IPS-NIHi7 (cell line): ENCODE data around the gene ATG4A.

Experiments used
- DNase-seq: peaks from one replicate; pipeline ENCODE4 v3.0.0; 2012; ENCODE audit warnings: mixed read lengths; ENCODE audit errors: extremely low spot score

ATG4A gene

GRCh38 chrX:108091264-108091877 lies at the start of gene ATG4A, which contains the start of gene PSMD10:
TSS of gene ATG4A (plus strand) at chrX:108091778. CDS start at chrX:108091827, 49 bp downstream.
TSS of gene PSMD10 (minus strand) at chrX:108091542. CDS start at chrX:108091520, 22 bp downstream.
- peak; percentile 95 for DNase-seq

DNA sequence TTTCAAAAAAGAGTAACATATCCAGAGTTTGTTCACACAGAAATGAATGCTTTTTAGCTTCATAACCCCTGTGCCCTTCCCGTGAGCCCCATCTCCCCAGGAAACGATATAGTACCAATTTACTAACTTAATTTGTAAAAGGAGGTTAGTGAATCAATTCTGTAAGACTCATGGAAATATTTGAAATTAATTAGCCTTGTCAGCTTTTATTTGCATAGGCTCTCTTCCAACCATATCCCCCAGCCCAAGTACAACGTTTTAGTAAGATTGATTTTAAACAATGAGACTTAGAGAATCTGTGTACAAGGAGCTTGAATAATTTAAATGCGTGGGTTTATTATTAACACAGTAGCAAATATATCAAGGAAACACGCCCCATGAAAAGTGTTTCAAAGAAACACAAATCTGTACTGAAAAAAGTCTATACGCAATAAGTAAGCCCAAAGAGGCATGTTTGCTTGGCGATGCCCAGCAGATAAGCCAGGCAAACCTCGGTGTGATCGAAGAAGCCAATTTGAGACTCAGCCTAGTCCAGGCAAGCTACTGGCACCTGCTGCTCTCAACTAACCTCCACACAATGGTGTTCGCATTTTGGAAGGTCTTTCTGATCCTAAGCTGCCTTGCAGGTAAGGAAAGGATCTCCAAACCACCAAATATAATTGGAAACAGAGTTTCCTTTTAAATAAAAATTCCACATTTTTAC lies 46.9 kb upstream of the ATG4A start, which contains the start of gene VSIG1:
VSIG1 (plus strand) TSS at position 512 of the 703 bp plus-strand sequence; CDS start at position 578, 66 bp downstream.
- no peak for DNase-seq

DNA sequence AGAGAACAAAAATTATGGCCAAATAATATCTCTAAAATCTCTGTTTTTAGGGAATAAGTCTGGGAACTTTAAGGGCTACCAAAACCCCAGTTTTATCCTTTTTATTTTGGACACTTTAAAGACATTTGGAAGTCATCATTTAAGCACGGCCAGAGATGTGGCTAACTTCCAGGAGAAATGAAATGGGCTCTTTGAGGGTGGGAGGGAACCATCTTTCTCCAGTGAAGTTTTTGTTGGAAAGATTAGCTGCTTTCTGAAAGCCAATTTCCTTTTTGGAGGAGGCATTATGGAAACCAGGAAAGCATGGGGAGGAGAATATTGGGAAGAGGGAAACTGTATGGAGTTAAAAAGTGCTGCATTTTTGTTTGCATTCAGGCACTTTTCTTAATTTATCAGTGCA lies 41.9 kb upstream of the ATG4A start:
- no peak for DNase-seq

DNA sequence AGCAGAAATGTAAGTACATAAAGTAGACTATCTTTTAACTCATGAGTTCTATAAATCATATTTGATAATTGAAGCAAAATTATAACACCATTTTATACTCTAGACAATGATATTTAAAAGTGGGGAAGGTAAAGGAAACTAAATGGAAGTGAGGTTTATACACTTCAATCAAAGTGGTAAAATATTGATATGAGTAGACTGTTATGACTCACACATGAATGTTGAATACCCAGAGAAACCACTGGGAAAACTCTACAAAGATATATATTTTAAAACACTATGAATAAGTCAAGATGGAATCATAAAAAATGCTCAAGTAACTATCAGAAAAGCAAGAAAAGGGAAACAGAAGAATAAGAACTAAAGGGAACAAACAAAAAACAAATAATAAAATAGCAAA lies 38.4 kb upstream of the ATG4A start:
- no peak for DNase-seq

- DNase-seq, result no peak
Observed at GRCh38 chrX:108055546-108055945, 36.0 kb upstream of the ATG4A start.

DNA sequence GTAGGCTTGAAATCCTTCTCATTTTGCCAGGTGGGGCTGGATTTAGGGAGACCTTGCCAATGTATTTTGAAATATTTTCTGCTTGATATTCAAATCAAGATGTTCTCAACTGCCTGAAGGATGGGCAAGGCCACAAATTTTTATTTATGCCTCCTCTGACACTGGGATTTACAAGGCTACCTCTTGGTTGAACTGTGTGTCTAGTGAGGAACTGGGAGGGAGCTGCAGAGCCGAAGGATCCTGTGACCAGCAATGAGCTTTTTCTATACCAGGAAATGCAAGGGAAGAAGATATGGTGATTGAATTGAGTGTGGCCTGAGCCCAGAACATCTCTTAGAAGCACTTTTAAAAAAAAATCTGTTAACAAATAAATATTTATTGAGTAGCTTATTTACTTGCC lies 31.8 kb upstream of the ATG4A start:
- no peak for DNase-seq

DNA sequence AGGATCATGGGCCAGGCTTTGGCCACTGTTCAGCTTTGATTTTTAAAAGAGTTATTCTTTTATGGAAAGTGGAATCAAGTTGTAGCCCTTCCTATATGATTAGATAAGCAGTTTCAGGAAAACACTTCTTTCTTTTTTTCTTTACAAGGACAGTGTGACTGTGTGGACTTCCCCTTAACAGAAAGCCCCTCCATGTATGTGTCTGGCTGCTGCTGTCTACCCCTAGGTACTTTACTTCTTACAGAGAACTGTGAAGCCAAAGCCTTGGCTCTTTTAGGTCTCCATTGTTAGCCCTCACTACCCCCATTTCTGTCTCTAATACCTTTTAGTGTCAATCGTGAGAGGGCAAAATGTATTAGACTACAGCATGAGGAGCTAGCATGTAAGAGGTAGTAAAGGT lies 27.6 kb upstream of the ATG4A start:
- DNase-seq, result no peak

DNA sequence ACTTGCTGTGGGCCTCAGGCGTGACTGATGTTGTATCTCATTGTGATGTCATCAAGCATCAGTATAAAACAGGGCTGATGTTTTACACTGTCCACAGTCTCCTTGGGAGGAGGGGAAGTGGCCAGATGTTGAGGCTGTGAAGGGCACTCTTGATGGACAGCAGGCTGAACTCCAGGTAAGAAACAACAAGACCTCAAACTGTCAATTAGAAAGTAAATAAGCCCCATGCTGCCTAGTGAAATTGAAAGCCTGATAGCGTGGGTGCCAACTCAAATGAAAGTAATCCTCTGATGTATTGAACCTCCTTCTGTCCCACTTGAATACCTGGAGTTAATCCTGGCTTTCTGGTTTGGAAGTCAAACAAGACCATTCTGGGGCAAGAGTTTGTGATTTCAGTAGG lies 27.0 kb upstream of the ATG4A start:
- DNase-seq, result no peak

DNA sequence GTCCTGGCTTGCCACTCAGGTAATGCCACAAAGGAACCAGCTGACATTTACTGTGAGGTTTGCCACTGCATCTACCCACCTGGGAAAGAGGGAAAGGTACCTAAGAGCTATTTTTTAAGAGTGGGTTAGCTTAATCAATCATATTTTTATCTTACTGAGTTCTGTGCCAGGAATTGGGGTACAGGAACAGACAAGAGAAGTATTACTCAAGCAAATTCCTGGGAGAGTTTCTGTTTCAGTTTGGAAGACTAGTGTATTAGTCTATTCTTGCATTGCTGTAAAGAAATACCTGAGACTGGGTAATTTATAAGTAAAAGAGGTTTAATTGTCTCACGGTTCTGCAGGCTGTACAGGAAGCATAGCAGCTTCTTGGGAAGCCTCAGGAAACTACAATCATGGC lies 23.5 kb upstream of the ATG4A start:
- DNase-seq, result no peak

GRCh38 chrX:108070891-108071290 lies 20.7 kb upstream of the ATG4A start:
- DNase-seq, result no peak

DNA sequence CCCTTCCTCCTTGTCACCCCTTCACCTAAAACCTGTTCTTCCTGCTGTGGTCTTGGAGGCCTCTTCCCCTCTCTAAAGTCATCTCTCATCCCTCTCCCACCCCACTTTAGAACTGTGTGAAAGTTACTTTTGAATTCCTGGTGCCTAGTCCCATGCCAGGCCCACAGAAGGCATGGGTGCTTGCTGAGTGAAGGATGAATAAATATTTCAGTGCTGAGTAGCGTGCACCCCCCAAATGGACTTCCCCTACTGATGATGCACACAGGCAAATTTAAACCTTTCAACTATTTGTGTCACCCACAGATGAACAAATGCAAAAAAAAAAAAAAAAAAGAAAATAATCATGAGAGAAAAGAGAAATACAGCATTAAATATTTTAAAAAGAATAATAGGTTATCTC lies 20.0 kb upstream of the ATG4A start:
- DNase-seq, result no peak

GRCh38 chrX:108072746-108073145 lies 18.8 kb upstream of the ATG4A start:
- no peak for DNase-seq

GRCh38 chrX:108081110-108081509 lies 10.5 kb upstream of the ATG4A start:
- DNase-seq, result no peak

- no peak for DNase-seq
Observed at GRCh38 chrX:108087792-108088191, 3.8 kb upstream of the ATG4A start.

GRCh38 chrX:108088511-108088910 lies 3.1 kb upstream of the ATG4A start:
- no peak for DNase-seq

DNA sequence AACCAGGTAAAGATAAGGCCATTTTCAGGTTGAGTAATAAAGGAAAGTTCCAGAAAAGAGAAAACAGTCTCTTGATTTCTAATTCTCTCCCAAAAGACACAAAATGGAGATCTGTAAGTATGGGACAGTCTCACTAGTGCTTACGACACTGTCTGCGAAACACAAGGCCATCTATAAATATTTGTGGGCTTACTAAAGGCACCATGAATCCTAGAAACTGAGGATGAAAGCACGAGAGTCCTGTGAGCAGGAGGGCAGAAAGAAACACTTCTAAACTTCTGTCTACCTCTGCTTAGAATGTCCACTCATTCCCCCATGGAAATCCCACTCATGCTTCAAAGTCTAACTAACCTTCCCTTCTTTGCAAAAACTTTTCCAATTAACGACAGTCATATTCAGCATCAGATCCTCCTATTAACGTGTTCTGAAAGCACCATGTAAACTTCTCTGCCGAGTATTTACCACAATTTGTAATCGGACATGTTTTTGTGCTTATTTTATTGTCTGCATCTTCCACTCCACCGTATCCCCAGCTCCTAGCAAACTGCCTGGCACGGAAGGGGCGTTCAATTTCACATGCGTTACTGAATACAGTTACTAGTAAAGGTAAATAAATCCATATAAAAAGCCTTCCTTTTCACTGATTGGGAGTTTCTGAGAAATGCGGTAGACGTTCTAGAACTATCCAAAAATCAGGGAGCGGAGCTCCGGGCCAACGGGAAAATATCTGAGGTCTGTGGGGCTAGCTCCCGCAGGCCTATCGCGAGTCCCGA lies 901 bp upstream of the ATG4A start:
- DNase-seq, result no peak

DNA sequence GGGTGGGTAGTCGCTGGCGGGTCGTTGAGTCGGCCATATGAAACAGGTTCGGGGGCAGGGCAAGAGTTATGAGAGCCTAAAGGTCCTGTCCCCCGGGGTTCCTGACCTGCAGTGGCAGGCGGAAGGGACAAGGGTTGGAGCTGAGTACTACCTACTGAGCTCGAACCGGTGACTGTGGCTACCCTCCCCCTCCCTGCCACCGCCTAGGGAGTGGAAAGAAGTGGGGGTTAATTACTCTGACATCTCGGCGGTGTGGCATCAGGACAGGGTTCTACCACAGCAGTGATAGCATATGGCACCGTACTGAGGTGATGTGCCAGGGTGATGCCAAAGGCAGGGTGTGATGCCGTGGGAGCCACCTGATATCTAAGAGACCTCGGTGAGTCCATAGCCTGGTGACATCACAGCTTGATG lies 307 bp downstream of the ATG4A start:
- peak; percentile 21 for DNase-seq

DNA sequence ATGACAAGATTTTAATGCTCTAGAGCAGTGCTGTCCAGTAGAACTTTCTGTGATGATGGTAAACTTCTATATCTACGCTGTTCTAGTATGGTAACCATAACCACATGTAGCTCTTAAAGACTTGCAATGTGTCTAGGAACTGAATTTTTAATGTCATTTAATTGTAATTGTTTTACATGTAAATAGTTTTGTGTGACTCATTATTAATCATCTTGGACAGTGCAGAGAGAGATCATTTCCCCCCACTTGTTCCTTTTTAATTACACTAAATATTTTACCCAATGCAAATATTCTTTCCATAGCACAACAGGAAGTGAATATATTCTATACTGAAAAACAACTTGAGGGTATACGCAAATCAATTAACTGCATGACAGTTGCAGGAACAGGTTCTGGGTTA lies 5.8 kb downstream of the ATG4A start:
- DNase-seq, result no peak

DNA sequence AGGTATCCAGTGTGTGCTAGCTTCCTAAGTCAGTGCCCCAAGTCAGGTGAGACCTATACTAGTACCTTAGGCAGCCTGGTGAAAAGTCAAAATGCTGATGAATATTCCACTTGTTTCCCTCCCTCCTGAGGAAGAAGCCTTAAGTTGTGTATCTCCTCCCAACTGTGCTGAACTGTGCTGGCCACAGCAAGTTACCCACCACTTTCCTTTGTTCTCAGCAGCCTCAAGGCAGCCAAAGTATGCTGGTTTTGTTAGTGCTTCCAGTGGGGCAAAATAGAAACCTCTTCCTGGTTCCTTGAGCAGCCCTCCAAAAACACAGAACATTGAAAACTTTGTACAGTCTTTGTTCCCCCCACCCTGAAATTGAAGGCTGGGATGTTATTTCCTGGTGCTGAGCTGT lies 13.9 kb downstream of the ATG4A start:
- DNase-seq, result no peak

DNA sequence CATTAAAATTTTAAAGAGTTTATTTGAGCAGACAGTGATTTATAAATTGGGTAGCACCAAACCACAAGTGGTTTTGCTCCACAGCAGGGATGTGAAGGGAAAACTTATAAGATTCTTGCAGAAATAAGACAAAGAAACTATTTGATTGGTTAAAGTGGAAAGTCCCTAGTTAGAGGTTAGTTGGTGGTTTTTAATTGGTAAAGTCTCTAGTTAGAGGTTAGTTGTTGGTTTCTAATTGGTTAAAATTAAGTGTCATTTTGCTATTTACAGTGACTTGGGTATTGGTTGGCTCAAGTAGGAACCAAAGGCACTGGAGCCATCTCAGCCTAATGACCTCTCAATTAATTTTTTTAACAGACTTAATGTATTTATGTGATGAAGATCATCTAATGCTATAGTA lies 23.0 kb downstream of the ATG4A start:
- no peak for DNase-seq

- DNase-seq, result no peak
Observed at GRCh38 chrX:108117988-108118387, 26.4 kb downstream of the ATG4A start.

GRCh38 chrX:108121291-108121690 lies 29.7 kb downstream of the ATG4A start:
- no peak for DNase-seq

DNA sequence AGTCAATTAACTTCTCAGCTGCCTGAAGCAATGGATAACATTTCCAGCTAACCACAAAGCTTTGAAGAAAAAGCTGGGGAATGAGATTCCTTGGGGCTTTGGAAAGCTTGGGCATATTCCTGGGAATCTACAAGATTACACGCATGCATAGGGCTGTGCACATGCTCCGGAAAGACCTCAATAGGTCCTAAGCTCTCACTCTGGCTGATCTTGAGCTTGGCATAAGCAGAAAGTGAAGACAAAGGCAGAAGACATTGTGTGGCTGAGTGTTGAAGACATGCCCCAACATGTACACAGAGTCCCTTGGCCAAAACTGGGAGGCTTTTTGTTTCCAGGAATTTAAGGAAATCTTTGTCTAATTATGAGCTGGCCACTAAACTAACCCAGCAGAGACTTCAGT lies 31.2 kb downstream of the ATG4A start:
- DNase-seq, result no peak
